ENCODE results near the gene GDF7.

GRCh38 chr2:20667151-20667530, 197 bp downstream of the GDF7 start:
- TF ChIP-seq CTCF (IDR thresholded peaks at IDR 0.05; ENCODE audit: low read depth, low read length, missing input control) (no peak), SP1 (IDR thresholded peaks at IDR 0.05) (no peak), RAD21 (IDR thresholded peaks at IDR 0.05) (no peak)
